Left colon (tissue), 2 donors: ENCODE data around the gene S1PR3. TPM values are rescaled to one million over a fixed set of nuclear protein-coding genes. Genes with fewer than 3 reads are reported as not detected.

Experiments used
- ATAC-seq: fragments of 200-7000 bp; cut with Tn5 transposase; one replicate; pipeline ENCODE4 v1.9.1; 2020; ENCODE audit warnings: mild to moderate bottlenecking, moderate library complexity
- DNase-seq, 2 donors: peaks; one replicate each; pipeline ENCODE4 v3.0.0-alpha.2; 2020
- intact Hi-C, 2 donors: fragments of 100-400 bp; cut with DNase I in 1 of 2; cut with micrococcal nuclease in 1 of 2; formaldehyde crosslinking; loops; one replicate each; pipeline versions ENCODE4 v1.11.2 to v1.14.0; 2022; cut with DNase I, micrococcal nuclease
- total RNA-seq, 2 donors: library from RNA; stranded (reverse); fragmentation: NEBNext Ultra II Directional; extraction: Animal tissue kit (Norgen Biotek cat#: 25700); gene quantifications; one replicate each; pipeline ENCODE4 v1.2.1, GENCODE V29; 2021
- donor health status: DM: no; HTN: no; CAD: no.
- donor health status: DM: yes; HTN: yes; CAD: no.

Gene S1PR3
- total RNA-seq, 2 donors from 2014 or later = 1.7 to 3.2 TPM

DNA sequence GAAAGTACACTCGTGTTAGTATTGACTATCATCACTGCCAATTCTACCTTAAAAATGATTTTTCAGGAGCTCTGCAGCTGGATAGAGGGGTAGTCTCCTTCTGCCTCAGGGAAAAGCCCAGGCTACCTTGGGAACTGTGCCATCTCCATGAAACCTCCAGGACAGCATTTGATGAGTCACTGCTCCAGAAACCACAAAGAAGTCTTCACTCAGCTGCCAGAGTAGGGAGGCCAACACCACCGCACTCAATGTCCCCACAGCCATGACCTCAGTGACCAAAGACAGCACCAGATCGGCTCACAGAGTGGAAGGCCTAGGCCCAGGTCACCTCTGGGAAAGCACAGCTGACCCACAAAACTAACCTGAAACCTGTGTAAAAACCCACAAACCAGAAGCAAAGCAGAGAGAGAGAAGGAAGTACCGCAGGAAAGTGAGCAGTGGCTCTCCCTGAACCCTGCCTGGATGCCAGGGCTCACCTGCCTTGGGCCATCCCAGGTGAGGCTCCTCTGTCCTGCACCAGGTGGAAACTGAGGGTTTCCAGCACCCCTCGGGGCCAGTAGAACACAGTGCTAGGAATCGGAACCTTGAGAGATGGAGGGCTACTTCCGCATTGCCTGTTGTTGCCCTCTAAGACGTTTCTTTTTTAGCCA lies 30.0 kb downstream of the S1PR3 start:
- DNase-seq (no peak), ATAC-seq (no peak)
- intact Hi-C loops = no loop called here

DNA sequence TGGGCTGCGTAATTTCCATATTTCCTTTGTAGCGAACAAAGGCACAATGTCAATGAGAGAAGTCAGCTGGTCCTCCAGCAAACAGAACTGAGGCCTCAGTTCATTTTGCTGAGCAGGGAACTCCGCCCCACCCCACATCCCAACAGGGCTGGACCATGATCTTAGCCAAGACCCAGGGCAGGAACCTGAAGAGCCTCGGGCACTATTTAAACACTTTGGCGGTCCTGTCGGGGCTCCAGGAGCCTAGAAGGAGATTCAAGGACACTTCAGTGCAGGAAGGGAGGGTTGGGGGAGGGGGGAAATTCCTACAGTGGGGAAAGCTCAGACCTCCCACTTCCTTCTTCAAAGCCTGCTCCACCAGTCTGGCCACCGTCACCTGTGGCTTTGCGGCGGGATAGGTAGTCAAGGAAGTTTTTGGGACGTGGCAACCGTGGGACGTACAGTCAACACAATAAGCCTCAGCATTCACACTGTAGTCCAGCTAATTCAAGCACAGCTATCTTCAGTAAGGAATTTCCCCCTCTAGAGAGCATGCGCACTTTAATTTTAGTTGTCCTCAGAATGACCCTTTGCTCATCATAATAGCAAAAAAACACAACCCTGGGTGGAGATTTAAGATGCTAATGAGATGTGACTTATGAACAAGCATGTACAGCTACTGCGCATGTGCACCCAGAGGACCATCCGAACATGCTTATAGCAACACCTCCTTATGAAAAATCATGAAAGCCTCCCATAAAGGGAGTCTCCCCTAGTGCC lies 30.9 kb downstream of the S1PR3 start:
- DNase-seq (no peak), ATAC-seq (no peak)
- intact Hi-C loops = no loop called here

DNA sequence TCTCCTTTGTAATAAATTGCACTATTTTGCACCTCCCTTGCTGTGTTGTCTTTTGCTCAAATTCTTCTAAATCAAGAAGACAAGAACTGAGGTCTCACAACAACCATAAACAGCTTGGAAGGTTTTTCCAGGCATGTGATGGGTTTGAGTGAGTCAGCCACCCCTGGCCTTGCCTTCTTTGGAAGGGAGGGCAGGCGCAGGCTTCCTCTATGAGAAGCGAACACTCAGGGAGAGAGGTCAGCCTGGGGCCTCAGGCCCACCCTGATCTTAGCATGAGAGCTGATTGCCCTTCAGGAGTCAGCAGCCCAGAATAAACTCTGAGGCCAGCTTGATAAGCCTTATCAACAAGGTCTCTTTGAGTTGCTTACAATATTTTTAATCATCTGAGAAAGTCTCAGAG lies 31.6 kb downstream of the S1PR3 start:
- DNase-seq = no peak
- intact Hi-C loops = no loop called here
- no peak for ATAC-seq

DNA sequence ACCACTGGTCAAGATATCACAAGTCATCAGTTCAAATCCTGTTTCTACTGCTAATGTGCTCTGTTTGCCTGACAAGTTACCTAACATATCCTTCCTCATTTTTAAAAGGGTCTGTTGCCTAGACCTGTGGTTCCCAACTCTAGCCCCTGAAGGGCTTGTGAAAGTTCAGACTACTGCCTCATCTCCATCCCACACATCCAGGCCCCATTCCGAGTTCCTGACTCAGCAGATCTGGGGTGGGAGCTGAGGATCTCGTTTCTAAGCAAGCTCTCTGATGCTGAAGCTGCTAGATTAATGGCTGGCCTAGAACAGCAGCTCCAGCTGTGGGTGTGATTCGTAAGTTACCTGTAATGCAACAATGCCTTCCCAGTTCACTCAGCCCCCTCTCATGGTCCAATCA lies 32.5 kb downstream of the S1PR3 start:
- DNase-seq = no peak
- ATAC-seq = no peak
- intact Hi-C loops = no loop called here

DNA sequence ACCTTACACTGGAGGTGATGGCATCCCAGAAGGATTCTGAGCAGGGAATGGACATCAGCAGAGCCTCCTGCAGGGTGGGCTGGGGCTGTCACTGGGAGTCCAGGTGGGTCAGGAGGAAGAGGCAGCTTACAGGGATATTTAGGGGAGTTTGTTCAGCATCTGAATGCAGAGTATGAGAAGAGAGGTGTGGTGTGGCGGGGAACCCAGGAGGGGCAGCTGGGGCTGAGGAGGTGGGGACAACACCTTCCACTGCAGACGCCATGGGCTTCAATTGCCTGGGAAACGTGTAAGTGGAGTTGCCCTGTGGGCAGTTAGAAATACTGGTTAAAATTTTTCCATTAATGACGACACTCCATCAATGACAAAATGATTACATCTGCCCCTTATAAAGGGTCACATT lies 33.5 kb downstream of the S1PR3 start:
- DNase-seq (no peak), ATAC-seq (no peak)
- intact Hi-C loops = no loop called here

DNA sequence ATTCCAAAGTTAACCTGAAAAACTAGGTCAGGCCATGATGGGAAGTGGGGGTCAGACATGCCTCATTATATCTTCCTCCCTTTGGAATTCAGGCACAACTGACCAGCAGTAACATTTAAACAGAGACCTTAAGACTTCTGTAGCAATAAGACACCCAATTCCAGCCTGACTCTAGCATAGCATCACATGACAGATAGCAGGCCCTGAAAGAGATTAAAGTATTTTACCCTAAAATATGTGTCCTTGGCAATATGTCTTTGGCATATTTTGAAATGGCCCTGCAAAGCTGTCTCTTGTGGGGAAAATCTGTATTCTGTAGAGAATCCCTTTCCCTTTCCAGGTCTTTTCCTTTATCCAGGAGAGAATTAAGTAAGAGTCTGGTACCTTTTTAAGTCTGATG lies 34.3 kb downstream of the S1PR3 start:
- DNase-seq = no peak
- no peak for ATAC-seq
- intact Hi-C loops = no loop called here

DNA sequence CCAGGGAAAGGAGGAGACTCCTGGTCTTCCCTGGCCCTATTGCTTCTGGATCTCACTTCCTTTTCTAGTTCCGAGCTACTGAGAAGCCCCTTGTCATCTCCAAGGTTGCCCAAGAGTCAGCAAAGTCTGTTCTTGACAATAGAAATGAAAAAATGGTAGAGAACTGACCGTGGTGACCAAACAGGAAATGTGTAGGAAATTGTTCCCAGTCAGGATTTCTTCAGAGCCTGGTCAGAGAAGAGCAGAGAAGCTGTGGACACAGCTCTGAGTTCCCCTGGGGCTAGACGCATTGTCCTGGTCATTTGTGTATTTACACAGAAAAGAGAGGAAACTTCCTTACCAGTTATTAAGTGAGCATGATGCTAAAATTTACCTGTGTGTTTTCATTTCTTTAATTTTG lies 35.6 kb downstream of the S1PR3 start:
- no peak for DNase-seq
- intact Hi-C loops = no loop called here
- ATAC-seq = no peak

DNA sequence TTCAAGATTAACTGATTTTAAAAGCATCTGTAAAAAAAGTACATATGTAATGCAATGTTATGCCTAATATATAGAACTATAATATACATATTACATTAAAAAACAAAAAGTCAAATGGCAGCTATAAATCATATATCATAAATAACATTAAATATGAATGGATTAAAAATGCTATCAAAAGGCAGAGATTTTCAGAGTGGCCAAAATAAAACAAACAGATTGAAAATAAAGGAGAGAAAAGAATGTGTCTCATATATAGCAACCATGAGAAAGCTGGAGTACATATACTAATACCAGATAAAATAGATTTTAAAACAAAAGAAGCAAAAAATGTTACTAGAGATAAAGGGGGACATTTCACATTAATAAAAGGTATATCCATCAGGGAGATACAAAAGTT lies 38.5 kb downstream of the S1PR3 start:
- ATAC-seq = no peak
- no peak for DNase-seq
- intact Hi-C loops = no loop called here

DNA sequence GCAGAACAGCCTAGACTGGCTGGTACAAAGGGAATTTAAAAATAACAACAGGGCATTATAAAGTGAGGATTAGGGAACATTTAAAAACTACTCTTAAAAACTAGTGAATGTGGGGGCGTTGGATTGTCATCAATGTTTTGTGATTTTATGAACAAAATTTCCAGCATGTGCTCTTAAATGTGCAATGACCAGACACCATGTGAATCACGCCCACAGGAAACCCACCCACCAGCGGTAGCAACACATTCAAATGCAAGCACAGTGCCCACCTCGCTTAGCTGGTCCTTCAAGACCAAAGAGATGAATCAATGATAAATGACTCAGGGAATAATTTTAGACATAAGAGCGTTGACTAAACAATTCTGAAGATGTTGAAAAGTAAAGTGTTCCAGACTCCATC lies 40.9 kb downstream of the S1PR3 start:
- DNase-seq = no peak
- ATAC-seq = no peak
- intact Hi-C loops = no loop called here

DNA sequence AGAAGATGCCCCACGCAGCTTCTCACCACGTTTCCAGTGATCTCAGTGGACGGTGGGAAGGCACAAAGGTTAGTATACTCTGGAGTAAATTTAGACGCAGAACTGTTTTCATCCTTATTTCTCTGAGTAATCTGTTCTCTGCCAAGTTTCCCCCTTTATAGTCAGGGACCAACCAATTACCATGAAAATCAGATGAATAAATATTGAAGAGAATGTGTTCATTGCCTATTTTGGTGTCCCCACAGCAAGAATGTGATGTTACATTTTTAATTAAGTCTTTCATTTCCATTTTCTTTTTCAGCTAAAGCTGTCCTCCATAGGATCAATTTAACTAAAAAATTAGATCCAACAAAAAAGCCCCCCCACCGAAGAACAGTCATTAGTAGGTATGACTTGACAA lies 41.4 kb downstream of the S1PR3 start:
- ATAC-seq = no peak
- DNase-seq = no peak
- intact Hi-C loops = no loop called here

DNA sequence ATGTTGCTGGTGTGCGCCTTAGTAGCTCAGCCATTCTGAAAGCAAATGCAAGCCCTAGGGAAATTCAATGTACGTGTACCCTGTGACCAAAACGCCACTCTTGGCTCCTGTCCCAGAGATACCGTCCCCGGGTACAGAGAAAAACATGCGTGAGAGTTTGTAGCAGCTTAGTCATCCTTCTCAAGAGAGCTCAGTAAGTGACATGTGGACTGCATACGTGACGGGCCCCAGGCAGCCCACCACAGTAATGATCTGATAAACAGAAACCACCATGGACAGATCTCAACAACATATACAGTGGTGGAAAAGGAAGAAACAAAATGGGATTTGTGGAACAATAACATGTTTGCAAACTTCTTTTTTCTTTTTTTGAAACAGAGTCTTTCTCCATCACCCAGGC lies 45.1 kb downstream of the S1PR3 start:
- intact Hi-C loops = no loop called here
- no peak for DNase-seq

DNA sequence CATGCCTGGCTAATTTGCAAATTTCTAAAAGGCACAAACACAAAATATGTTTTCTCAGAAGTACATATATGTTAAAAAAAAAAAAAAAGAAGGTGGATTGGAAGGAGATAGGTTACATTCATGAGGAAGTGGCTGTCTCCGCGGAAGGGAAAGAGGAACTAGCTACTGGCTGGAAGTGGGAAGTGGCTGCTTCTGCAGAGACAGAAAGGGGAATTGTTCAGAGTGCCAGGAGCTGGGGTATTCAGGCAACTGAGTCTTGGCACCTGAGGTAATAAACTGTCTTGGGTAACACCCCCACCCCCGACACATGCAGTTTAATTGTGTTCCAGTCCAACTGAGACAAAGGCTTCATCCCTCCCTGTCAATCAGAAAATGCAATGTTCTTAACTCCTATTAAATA lies 45.6 kb downstream of the S1PR3 start:
- DNase-seq (no peak), ATAC-seq (no peak)
- intact Hi-C loops = no loop called here

More for the DNA sequence above, 45.1 kb downstream of the S1PR3 start:
- no peak for ATAC-seq

DNA sequence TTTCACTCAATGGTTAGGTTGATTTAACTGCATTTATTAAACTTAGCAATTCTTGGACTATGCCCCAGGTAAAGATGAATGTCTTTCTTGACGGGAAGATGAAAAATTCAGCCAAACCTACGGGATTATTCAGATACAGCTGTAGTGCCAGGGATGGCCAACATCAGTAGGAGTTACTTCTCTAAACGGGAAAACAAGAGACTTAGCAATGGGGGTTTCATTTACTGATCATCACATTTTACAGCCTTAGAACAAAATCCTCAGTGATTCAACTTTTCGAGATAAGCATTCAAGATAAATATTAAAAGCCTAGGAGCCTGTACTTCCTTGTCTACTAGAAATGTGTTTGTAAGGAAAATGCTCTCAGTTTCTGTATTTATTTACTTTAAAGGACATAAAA lies 46.1 kb downstream of the S1PR3 start:
- no peak for ATAC-seq

DNA sequence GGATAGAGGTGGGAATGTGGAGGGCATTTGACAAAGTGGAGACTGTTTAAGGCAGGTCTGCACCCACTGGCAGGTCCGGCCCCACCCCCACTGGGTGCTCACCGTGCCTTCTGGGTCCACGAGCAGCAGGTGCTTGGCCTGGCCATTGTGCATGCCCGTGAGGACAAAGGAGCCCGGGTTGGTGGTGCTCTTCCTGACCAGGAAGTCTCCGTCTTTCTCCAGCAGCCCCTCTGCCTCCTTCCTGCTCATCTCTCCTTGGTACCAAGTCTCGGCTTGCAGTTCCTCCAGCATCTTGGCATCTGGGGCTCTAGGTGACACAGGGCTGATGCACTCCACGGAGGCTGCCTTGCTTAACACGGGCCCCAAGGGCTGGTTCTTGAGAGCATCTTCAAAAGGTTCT lies 46.6 kb downstream of the S1PR3 start:
- no peak for DNase-seq
- intact Hi-C loops = no loop called here
- no peak for ATAC-seq

More for the DNA sequence above, 46.1 kb downstream of the S1PR3 start:
- intact Hi-C loops = no loop called here
- DNase-seq = no peak

DNA sequence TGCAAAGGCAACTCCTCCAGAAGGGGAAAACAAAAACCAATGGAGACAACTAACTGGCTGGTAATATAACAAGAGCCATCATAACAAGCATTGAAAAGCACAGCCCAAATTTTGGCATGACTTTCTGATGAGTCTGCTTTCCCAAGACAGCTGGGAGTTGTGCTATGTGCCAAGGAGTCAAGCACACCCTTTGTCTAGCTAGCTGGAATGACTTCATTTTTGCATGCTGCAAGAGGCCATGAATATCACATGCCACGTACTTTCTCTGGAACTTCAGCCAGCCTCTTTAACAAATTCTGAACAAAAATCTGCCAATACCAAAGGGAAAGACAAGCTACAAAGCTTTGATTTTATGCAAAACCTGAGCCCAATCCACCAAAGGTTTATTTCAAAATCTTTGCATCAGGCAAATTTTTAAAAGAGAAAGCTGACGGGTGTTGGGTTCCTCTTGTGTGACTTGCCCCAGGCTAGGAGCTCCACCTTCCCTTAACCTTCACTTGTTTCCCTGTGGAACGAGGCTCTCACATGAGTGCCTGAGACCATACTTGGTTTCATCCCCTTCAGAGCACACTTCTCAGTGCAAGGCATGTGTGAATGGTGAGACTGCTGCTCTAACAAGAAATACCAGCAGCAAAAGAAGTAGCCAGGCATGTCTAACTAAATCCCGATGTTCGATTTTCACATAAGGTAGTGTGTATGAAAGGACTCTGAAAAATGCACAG lies 47.3 kb downstream of the S1PR3 start:
- ATAC-seq (no peak), DNase-seq (no peak)
- intact Hi-C loops = no loop called here

DNA sequence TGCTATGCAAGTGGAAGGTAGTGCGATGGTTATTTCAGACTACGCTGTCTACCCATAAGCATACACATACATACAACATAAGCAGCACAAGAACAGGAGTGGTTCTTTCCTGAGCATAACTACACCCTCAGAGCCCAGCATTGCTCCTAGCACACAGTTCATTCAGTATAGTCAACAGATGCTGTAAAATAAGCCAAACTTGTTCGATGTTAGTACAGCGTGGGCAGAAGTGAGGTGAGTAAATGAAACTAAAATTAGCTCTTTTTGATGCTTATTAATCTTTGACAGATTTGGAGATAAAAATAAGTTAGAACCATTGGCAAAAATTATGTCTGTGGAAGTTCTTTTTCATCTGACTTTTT lies 47.8 kb downstream of the S1PR3 start:
- ATAC-seq (no peak), DNase-seq (no peak)
- intact Hi-C loops = no loop called here

DNA sequence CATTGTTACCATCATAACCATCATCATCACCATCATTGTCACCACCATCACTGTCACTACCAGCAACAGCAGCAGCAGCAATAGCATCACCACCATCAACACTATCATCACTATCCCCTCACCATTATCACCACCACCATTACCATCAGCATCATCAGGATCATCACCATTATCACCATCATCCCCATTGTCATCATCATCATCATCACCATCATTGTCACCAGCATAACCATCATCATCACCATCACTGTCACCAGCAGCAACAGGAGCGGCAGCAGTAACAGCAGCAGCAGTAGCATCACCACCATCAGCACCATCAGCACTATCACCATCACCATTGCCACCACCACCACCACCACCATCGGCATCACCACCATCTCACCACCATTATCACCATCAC lies 48.4 kb downstream of the S1PR3 start:
- intact Hi-C loops = no loop called here
- ATAC-seq (no peak), DNase-seq (no peak)

DNA sequence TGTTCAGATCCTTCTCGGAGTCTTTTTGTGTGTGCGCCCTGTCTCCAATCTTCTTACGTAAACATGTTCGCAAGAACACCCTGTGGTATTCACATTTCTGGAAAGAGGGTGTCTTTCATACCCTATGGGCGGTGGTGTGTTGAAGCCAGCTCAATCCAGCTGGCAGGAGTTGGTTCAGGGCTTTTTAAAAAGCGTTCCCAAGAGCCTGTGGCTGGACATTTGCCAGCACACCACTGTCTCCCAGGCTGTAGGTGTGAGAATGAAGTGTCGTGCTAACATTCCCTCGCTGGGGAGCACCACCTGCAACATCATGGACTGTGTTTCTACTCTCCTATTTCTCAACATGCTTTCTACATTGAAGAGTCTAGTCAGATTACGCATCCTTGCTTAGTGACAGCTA lies 51.7 kb downstream of the S1PR3 start:
- DNase-seq (no peak), ATAC-seq (no peak)
- intact Hi-C loops = no loop called here

DNA sequence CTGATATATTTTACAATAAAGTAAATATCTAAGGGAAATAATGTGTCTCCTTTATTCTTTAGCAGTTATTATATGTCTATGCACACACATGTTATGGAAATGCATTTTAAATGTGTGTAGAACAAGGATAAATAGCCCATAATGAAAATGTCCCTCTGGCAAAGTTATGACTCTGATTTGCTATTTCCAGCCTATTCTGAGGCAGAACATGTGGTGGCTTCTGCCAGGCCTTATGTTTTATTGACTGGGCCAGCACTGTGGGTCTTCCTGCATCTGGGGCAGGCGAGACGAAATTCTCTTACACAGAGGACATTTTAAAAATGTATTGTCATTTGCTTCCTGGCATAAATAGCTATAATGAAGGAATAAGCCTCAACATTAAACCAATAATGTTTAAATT lies 52.8 kb downstream of the S1PR3 start:
- intact Hi-C loops = no loop called here
- DNase-seq (no peak), ATAC-seq (no peak)

DNA sequence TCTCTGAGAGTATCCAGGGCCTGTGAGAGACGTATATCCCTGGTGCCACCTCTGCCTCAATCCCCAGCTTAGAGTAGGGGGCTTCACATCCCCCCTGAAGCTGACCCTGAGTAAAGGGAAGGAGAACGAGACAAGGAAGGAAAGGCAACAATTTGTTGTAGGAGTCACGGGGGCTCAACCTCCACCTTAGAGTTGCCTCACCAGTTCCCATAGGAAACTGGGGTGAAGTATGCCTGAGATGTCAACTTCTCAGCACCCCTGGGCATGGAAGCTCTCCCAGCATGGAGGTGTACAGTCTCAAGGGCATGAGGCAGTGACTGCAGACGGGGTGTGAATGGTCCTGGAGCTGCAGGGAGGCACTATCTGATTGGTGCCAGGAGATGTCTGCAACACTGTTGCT lies 53.6 kb downstream of the S1PR3 start:
- intact Hi-C loops = no loop called here
- DNase-seq (no peak), ATAC-seq (no peak)
